K562 treated with DMSO at 1 percent for 4 hours (cell line): ENCODE results near the gene CAPN6. TPM values are rescaled to one million over a fixed set of nuclear protein-coding genes. Genes with fewer than 3 reads are reported as not detected.

Source experiments
- total RNA-seq: library from RNA; unstranded; fragments of 300-600 nt; gene quantifications from 2 replicates; pipeline ENCODE4 v1.2.3, GENCODE V29; 2022; ENCODE audit not compliant: insufficient read depth

CAPN6 gene, protein sequence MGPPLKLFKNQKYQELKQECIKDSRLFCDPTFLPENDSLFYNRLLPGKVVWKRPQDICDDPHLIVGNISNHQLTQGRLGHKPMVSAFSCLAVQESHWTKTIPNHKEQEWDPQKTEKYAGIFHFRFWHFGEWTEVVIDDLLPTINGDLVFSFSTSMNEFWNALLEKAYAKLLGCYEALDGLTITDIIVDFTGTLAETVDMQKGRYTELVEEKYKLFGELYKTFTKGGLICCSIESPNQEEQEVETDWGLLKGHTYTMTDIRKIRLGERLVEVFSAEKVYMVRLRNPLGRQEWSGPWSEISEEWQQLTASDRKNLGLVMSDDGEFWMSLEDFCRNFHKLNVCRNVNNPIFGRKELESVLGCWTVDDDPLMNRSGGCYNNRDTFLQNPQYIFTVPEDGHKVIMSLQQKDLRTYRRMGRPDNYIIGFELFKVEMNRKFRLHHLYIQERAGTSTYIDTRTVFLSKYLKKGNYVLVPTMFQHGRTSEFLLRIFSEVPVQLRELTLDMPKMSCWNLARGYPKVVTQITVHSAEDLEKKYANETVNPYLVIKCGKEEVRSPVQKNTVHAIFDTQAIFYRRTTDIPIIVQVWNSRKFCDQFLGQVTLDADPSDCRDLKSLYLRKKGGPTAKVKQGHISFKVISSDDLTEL
- not detected in 2 replicates for total RNA-seq

DNA sequence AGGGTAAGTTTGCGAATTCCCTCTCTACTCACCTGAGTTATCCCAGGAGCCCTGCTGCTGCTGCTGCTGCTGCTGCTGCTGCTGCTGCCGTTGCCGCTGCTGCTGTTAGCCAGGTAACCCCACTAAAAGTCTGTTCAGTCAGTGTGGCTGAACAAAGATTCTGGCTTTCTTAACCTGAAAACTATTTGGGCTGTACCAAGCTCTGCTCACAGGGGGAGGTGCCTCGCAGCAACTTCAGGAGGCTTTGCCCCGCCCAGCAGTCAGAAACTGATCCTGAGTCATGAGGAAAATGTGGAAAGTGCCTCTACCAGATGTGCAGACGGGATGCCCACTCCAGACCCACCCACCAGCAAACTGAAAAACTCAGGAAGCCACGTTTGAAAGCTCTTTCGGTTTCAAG is at the start of gene CAPN6:
CAPN6 (minus strand) TSS at position 145 of the 400 bp plus-strand sequence. CDS start 6,547 bp downstream, outside the sequence.

Other genes with a start within 250 kb of the CAPN6 start
- not detected in 2 replicates for gene PAK3, start 174.3 kb downstream of the CAPN6 start, total RNA-seq
- not detected in 2 replicates for gene DCX, start 141.7 kb upstream of the CAPN6 start, total RNA-seq
- gene SERTM2, start 241.2 kb upstream of the CAPN6 start, total RNA-seq = not detected in 2 replicates